OCI-LY7 (cell line): ENCODE results near the gene CENPQ.
"Not testable (repeated sequence)": the region's sequence is repeated elsewhere in the genome, so short reads cannot be mapped to it uniquely, and the experiment has no call there.

Experiments used
- EZH2phosphoT487 ChIP-seq: fragments of 200-600 bp; sonication (generic); IDR thresholded peaks from 2 replicates; pipeline ENCODE4 v1.6.1; 2018; ENCODE audit warnings: low read depth, borderline replicate concordance, mild to moderate bottlenecking, mixed run types, antibody characterized with exemption, low read length, moderate library complexity, mixed read lengths
- TF ChIP-seq, protein P1 (sequence below): fragments of 200-600 bp; sonication (generic); conservative IDR thresholded peaks from 2 replicates; pipeline ENCODE4 v1.5.1; 2014; ENCODE audit warnings: mild to moderate bottlenecking, antibody characterized with exemption, low read length, moderate library complexity, mixed read lengths

DNA sequence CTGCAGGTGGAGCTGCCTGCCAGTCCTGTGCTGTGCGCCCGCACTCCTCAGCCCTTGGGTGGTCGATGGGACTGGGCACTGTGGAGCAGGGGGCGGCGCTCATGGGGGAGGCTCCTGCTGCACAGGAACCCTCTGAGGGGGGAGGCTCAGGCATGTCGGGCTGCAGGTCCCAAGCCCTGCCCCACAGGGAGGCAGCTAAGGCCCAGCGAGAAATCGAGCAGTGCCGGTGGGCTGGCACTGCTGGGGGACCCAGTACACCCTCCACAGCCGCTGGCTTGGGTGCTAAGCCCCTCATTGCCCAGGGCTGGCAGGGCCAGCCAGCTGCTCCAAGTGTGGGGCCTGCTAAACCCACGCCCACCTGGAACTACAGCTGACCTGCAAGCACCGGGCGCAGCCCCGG, 20.2 kb downstream of the CENPQ start:
- TF ChIP-seq, protein P1, sequence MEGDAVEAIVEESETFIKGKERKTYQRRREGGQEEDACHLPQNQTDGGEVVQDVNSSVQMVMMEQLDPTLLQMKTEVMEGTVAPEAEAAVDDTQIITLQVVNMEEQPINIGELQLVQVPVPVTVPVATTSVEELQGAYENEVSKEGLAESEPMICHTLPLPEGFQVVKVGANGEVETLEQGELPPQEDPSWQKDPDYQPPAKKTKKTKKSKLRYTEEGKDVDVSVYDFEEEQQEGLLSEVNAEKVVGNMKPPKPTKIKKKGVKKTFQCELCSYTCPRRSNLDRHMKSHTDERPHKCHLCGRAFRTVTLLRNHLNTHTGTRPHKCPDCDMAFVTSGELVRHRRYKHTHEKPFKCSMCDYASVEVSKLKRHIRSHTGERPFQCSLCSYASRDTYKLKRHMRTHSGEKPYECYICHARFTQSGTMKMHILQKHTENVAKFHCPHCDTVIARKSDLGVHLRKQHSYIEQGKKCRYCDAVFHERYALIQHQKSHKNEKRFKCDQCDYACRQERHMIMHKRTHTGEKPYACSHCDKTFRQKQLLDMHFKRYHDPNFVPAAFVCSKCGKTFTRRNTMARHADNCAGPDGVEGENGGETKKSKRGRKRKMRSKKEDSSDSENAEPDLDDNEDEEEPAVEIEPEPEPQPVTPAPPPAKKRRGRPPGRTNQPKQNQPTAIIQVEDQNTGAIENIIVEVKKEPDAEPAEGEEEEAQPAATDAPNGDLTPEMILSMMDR = not testable (repeated sequence)
- TF ChIP-seq EZH2phosphoT487 = not testable (repeated sequence)
